Measurements from ENCODE around the gene TEX2. TPM values are rescaled to one million over a fixed set of nuclear protein-coding genes. Genes with fewer than 3 reads are reported as not detected.

The TEX2 gene
- total and polyA plus RNA-seq, 2 of the 13 experiments (the other 11 are each of a cell fraction or from before 2014, with no cell fraction given) = 21.4 to 37.7 TPM

DNA sequence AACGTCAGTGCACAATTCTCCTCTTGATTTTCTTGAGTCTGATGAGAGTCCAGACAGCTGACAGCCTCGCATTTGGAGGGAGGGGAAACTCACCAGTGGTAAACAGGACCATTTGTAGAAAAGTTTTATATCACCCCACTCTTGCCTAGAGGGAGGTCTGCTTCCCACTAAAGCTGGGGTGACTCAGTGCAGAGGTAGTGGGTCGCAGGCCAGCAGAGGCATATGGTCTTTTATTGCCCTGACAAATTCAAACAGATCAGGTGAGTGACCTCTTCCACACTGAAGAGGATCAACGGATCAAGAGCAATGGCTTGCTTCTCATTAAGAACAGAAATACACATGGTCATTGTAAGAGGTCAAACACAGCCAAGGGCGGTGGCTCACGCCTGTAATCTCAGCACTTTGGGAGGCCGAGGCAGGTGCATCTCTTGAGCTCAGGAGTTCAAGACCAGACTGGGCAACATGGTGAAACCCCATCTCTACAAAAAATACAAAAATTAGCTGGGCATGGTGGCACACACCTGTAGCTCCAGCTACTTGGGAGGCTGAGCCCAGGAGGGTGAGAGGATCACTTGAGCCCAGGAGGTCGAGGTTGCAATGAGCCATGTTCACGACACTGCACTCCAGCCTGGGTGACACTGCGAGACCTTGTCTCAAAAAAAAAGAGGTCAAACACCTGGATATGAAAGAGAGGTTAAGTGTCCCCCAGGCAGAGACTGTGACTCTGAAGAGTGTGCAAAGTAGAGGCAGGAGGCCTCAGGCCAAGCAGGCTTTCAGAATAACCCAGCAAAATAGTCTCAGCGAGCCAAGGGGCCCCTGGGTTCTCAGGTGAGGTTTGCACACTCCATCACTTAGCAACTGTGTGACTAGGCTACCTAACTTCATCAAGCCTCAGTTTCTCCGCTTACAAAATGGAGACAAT lies 76.6 kb downstream of the TEX2 start (continued):
- TF ChIP-seq, protein P1, sequence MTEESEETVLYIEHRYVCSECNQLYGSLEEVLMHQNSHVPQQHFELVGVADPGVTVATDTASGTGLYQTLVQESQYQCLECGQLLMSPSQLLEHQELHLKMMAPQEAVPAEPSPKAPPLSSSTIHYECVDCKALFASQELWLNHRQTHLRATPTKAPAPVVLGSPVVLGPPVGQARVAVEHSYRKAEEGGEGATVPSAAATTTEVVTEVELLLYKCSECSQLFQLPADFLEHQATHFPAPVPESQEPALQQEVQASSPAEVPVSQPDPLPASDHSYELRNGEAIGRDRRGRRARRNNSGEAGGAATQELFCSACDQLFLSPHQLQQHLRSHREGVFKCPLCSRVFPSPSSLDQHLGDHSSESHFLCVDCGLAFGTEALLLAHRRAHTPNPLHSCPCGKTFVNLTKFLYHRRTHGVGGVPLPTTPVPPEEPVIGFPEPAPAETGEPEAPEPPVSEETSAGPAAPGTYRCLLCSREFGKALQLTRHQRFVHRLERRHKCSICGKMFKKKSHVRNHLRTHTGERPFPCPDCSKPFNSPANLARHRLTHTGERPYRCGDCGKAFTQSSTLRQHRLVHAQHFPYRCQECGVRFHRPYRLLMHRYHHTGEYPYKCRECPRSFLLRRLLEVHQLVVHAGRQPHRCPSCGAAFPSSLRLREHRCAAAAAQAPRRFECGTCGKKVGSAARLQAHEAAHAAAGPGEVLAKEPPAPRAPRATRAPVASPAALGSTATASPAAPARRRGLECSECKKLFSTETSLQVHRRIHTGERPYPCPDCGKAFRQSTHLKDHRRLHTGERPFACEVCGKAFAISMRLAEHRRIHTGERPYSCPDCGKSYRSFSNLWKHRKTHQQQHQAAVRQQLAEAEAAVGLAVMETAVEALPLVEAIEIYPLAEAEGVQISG (CRISPR knock-in tag; IDR thresholded peaks at IDR 0.05) = no peak
- TF ChIP-seq, protein P2, sequence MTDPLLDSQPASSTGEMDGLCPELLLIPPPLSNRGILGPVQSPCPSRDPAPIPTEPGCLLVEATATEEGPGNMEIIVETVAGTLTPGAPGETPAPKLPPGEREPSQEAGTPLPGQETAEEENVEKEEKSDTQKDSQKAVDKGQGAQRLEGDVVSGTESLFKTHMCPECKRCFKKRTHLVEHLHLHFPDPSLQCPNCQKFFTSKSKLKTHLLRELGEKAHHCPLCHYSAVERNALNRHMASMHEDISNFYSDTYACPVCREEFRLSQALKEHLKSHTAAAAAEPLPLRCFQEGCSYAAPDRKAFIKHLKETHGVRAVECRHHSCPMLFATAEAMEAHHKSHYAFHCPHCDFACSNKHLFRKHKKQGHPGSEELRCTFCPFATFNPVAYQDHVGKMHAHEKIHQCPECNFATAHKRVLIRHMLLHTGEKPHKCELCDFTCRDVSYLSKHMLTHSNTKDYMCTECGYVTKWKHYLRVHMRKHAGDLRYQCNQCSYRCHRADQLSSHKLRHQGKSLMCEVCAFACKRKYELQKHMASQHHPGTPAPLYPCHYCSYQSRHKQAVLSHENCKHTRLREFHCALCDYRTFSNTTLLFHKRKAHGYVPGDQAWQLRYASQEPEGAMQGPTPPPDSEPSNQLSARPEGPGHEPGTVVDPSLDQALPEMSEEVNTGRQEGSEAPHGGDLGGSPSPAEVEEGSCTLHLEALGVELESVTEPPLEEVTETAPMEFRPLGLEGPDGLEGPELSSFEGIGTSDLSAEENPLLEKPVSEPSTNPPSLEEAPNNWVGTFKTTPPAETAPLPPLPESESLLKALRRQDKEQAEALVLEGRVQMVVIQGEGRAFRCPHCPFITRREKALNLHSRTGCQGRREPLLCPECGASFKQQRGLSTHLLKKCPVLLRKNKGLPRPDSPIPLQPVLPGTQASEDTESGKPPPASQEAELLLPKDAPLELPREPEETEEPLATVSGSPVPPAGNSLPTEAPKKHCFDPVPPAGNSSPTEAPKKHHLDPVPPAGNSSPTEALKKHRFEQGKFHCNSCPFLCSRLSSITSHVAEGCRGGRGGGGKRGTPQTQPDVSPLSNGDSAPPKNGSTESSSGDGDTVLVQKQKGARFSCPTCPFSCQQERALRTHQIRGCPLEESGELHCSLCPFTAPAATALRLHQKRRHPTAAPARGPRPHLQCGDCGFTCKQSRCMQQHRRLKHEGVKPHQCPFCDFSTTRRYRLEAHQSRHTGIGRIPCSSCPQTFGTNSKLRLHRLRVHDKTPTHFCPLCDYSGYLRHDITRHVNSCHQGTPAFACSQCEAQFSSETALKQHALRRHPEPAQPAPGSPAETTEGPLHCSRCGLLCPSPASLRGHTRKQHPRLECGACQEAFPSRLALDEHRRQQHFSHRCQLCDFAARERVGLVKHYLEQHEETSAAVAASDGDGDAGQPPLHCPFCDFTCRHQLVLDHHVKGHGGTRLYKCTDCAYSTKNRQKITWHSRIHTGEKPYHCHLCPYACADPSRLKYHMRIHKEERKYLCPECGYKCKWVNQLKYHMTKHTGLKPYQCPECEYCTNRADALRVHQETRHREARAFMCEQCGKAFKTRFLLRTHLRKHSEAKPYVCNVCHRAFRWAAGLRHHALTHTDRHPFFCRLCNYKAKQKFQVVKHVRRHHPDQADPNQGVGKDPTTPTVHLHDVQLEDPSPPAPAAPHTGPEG (CRISPR knock-in tag; IDR thresholded peaks at IDR 0.05) = no peak
- TF ChIP-seq ZNF230 (CRISPR knock-in tag; IDR thresholded peaks at IDR 0.05) = no peak
- TF ChIP-seq ZNF577 (CRISPR knock-in tag; IDR thresholded peaks at IDR 0.05; ENCODE audit: borderline replicate concordance, low read depth) = no peak
- TF ChIP-seq CHD4 (IDR thresholded peaks at IDR 0.05; ENCODE audit: borderline replicate concordance, low read length) = no peak
- no peak for TF ChIP-seq ZKSCAN5 (CRISPR knock-in tag; IDR thresholded peaks at IDR 0.05)
- TF ChIP-seq ZBTB8A (CRISPR knock-in tag; IDR thresholded peaks at IDR 0.05; ENCODE audit: borderline replicate concordance, low read depth) = no peak
- no peak for TF ChIP-seq SRF (IDR thresholded peaks at IDR 0.05; ENCODE audit: low read depth, low read length)
- TF ChIP-seq, protein P3, sequence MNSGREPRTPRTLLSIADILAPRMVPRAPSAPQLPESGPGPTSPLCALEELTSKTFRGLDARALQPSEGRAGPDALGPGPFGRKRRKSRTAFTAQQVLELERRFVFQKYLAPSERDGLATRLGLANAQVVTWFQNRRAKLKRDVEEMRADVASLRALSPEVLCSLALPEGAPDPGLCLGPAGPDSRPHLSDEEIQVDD (CRISPR knock-in tag; IDR thresholded peaks at IDR 0.05; ENCODE audit: borderline replicate concordance) = no peak
- TF ChIP-seq, protein P4, sequence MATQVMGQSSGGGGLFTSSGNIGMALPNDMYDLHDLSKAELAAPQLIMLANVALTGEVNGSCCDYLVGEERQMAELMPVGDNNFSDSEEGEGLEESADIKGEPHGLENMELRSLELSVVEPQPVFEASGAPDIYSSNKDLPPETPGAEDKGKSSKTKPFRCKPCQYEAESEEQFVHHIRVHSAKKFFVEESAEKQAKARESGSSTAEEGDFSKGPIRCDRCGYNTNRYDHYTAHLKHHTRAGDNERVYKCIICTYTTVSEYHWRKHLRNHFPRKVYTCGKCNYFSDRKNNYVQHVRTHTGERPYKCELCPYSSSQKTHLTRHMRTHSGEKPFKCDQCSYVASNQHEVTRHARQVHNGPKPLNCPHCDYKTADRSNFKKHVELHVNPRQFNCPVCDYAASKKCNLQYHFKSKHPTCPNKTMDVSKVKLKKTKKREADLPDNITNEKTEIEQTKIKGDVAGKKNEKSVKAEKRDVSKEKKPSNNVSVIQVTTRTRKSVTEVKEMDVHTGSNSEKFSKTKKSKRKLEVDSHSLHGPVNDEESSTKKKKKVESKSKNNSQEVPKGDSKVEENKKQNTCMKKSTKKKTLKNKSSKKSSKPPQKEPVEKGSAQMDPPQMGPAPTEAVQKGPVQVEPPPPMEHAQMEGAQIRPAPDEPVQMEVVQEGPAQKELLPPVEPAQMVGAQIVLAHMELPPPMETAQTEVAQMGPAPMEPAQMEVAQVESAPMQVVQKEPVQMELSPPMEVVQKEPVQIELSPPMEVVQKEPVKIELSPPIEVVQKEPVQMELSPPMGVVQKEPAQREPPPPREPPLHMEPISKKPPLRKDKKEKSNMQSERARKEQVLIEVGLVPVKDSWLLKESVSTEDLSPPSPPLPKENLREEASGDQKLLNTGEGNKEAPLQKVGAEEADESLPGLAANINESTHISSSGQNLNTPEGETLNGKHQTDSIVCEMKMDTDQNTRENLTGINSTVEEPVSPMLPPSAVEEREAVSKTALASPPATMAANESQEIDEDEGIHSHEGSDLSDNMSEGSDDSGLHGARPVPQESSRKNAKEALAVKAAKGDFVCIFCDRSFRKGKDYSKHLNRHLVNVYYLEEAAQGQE (IDR thresholded peaks at IDR 0.05; ENCODE audit: borderline replicate concordance in 1 of 2, low read depth in 1 of 2, low read length in 2 of 2) = no peak
- TF ChIP-seq, protein P5, sequence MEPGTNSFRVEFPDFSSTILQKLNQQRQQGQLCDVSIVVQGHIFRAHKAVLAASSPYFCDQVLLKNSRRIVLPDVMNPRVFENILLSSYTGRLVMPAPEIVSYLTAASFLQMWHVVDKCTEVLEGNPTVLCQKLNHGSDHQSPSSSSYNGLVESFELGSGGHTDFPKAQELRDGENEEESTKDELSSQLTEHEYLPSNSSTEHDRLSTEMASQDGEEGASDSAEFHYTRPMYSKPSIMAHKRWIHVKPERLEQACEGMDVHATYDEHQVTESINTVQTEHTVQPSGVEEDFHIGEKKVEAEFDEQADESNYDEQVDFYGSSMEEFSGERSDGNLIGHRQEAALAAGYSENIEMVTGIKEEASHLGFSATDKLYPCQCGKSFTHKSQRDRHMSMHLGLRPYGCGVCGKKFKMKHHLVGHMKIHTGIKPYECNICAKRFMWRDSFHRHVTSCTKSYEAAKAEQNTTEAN (CRISPR knock-in tag; conservative IDR thresholded peaks at IDR 0.05) = no peak
- no peak for TF ChIP-seq ZNF598 (CRISPR knock-in tag; IDR thresholded peaks at IDR 0.05; ENCODE audit: borderline replicate concordance)
- peak; percentile 64 for TF ChIP-seq ZMYM3 (CRISPR knock-in tag; IDR thresholded peaks at IDR 0.05)

Measured in HepG2 (cell line).